ENCODE data around the gene ACOX3.

The ACOX3 gene

GRCh38 chr4:8365353-8365752 is 75.2 kb downstream of the ACOX3 start:
- no peaks in the 10 kb centered on the region for H3K27me3 ChIP-seq (ENCODE audit: control insufficient read depth in 1 of 2, insufficient read depth in 2 of 2, low read length in 2 of 2)
- H3K4me1 ChIP-seq (ENCODE audit: insufficient read depth, low read length), result no peaks in the 10 kb centered on the region
- H3K9me3 ChIP-seq (ENCODE audit: low read length), result no peaks in the 10 kb centered on the region
- peaks cover 18% of the 10 kb centered on the region for H3K36me3 ChIP-seq (ENCODE audit: insufficient read depth, low read length)
- H3K4me3 ChIP-seq (ENCODE audit: low read depth in 1 of 2, low read length in 2 of 2), result no peak overlapping the region
- no peak overlapping the region for H3K27ac ChIP-seq (ENCODE audit: low read depth, low read length)
- H3K9ac ChIP-seq (ENCODE audit: low read length), result no peak overlapping the region

- Histone ChIP-seq H3K4me3 (ENCODE audit: low read depth in 1 of 2, low read length in 2 of 2) (no peak overlapping the region), H3K9ac (ENCODE audit: low read length) (no peak overlapping the region), H3K27ac (ENCODE audit: low read depth, low read length) (no peak overlapping the region), H3K27me3 (ENCODE audit: control insufficient read depth in 1 of 2, insufficient read depth in 2 of 2, low read length in 2 of 2) (no peaks in the 10 kb centered on the region), H3K4me1 (ENCODE audit: insufficient read depth, low read length) (no peaks in the 10 kb centered on the region), H3K36me3 (ENCODE audit: insufficient read depth, low read length) (peaks cover 18% of the 10 kb centered on the region), H3K9me3 (ENCODE audit: low read length) (no peaks in the 10 kb centered on the region)
Measured at GRCh38 chr4:8364848-8365350, 75.6 kb downstream of the ACOX3 start.

GRCh38 chr4:8364141-8364540 is 76.4 kb downstream of the ACOX3 start:
- Histone ChIP-seq H3K9ac (ENCODE audit: low read length) (no peak overlapping the region), H3K9me3 (ENCODE audit: low read length) (no peaks in the 10 kb centered on the region), H3K36me3 (ENCODE audit: insufficient read depth, low read length) (peaks cover 18% of the 10 kb centered on the region), H3K27ac (ENCODE audit: low read depth, low read length) (no peak overlapping the region), H3K4me1 (ENCODE audit: insufficient read depth, low read length) (no peaks in the 10 kb centered on the region), H3K4me3 (ENCODE audit: low read depth in 1 of 2, low read length in 2 of 2) (no peak overlapping the region), H3K27me3 (ENCODE audit: control insufficient read depth in 1 of 2, insufficient read depth in 2 of 2, low read length in 2 of 2) (no peaks in the 10 kb centered on the region)

GRCh38 chr4:8362483-8362882 is 78.0 kb downstream of the ACOX3 start:
- peaks cover 18% of the 10 kb centered on the region for H3K36me3 ChIP-seq (ENCODE audit: insufficient read depth, low read length)
- no peak overlapping the region for H3K27ac ChIP-seq (ENCODE audit: low read depth, low read length)
- H3K27me3 ChIP-seq (ENCODE audit: control insufficient read depth in 1 of 2, insufficient read depth in 2 of 2, low read length in 2 of 2), result no peaks in the 10 kb centered on the region
- H3K9me3 ChIP-seq (ENCODE audit: low read length), result no peaks in the 10 kb centered on the region
- H3K4me1 ChIP-seq (ENCODE audit: insufficient read depth, low read length), result no peaks in the 10 kb centered on the region
- no peak overlapping the region for H3K9ac ChIP-seq (ENCODE audit: low read length)
- H3K4me3 ChIP-seq (ENCODE audit: low read depth in 1 of 2, low read length in 2 of 2), result no peak overlapping the region

- Histone ChIP-seq H3K27me3 (ENCODE audit: control insufficient read depth in 1 of 2, insufficient read depth in 2 of 2, low read length in 2 of 2) (no peaks in the 10 kb centered on the region), H3K4me1 (ENCODE audit: insufficient read depth, low read length) (peaks cover 19% of the 10 kb centered on the region), H3K27ac (ENCODE audit: low read depth, low read length) (no peak overlapping the region), H3K9ac (ENCODE audit: low read length) (no peak overlapping the region), H3K4me3 (ENCODE audit: low read depth in 1 of 2, low read length in 2 of 2) (no peak overlapping the region), H3K36me3 (ENCODE audit: insufficient read depth, low read length) (no peaks in the 10 kb centered on the region), H3K9me3 (ENCODE audit: low read length) (no peaks in the 10 kb centered on the region)
Measured at GRCh38 chr4:8359193-8359592, 81.3 kb downstream of the ACOX3 start.

- H3K27me3 ChIP-seq (ENCODE audit: control insufficient read depth in 1 of 2, insufficient read depth in 2 of 2, low read length in 2 of 2), result no peaks in the 10 kb centered on the region
- H3K4me1 ChIP-seq (ENCODE audit: insufficient read depth, low read length), result peaks cover 22% of the 10 kb centered on the region
- H3K27ac ChIP-seq (ENCODE audit: low read depth, low read length), result no peak overlapping the region
- H3K36me3 ChIP-seq (ENCODE audit: insufficient read depth, low read length), result no peaks in the 10 kb centered on the region
- no peak overlapping the region for H3K4me3 ChIP-seq (ENCODE audit: low read depth in 1 of 2, low read length in 2 of 2)
- no peaks in the 10 kb centered on the region for H3K9me3 ChIP-seq (ENCODE audit: low read length)
- H3K9ac ChIP-seq (ENCODE audit: low read length), result no peak overlapping the region
Measured at GRCh38 chr4:8356856-8357255, 83.7 kb downstream of the ACOX3 start.

- peaks cover 28% of the 10 kb centered on the region for H3K4me1 ChIP-seq (ENCODE audit: insufficient read depth, low read length)
Measured at GRCh38 chr4:8355864-8356565, 84.5 kb downstream of the ACOX3 start.

GRCh38 chr4:8355306-8355705 is 85.2 kb downstream of the ACOX3 start:
- no peak overlapping the region for H3K9ac ChIP-seq (ENCODE audit: low read length)
- H3K27ac ChIP-seq (ENCODE audit: low read depth, low read length), result no peak overlapping the region
- H3K36me3 ChIP-seq (ENCODE audit: insufficient read depth, low read length), result no peaks in the 10 kb centered on the region
- no peak overlapping the region for H3K4me3 ChIP-seq (ENCODE audit: low read depth in 1 of 2, low read length in 2 of 2)
- H3K27me3 ChIP-seq (ENCODE audit: control insufficient read depth in 1 of 2, insufficient read depth in 2 of 2, low read length in 2 of 2), result no peaks in the 10 kb centered on the region
- peaks cover 28% of the 10 kb centered on the region for H3K4me1 ChIP-seq (ENCODE audit: insufficient read depth, low read length)
- H3K9me3 ChIP-seq (ENCODE audit: low read length), result no peaks in the 10 kb centered on the region

More at GRCh38 chr4:8355864-8356565, 84.5 kb downstream of the ACOX3 start:
- no peaks in the 10 kb centered on the region for H3K27me3 ChIP-seq (ENCODE audit: control insufficient read depth in 1 of 2, insufficient read depth in 2 of 2, low read length in 2 of 2)
- H3K9ac ChIP-seq (ENCODE audit: low read length), result no peak overlapping the region
- H3K4me3 ChIP-seq (ENCODE audit: low read depth in 1 of 2, low read length in 2 of 2), result no peak overlapping the region
- no peak overlapping the region for H3K27ac ChIP-seq (ENCODE audit: low read depth, low read length)
- H3K36me3 ChIP-seq (ENCODE audit: insufficient read depth, low read length), result no peaks in the 10 kb centered on the region
- H3K9me3 ChIP-seq (ENCODE audit: low read length), result no peaks in the 10 kb centered on the region

- no peak overlapping the region for H3K4me3 ChIP-seq (ENCODE audit: low read depth in 1 of 2, low read length in 2 of 2)
- H3K4me1 ChIP-seq (ENCODE audit: insufficient read depth, low read length), result peaks cover 28% of the 10 kb centered on the region
- H3K9me3 ChIP-seq (ENCODE audit: low read length), result no peaks in the 10 kb centered on the region
- H3K36me3 ChIP-seq (ENCODE audit: insufficient read depth, low read length), result no peaks in the 10 kb centered on the region
- no peak overlapping the region for H3K9ac ChIP-seq (ENCODE audit: low read length)
- H3K27ac ChIP-seq (ENCODE audit: low read depth, low read length), result no peak overlapping the region
- no peaks in the 10 kb centered on the region for H3K27me3 ChIP-seq (ENCODE audit: control insufficient read depth in 1 of 2, insufficient read depth in 2 of 2, low read length in 2 of 2)
Measured at GRCh38 chr4:8353912-8354453, 86.5 kb downstream of the ACOX3 start.

GRCh38 chr4:8353158-8353669 is 87.3 kb downstream of the ACOX3 start:
- Histone ChIP-seq H3K4me3 (ENCODE audit: low read depth in 1 of 2, low read length in 2 of 2) (no peak overlapping the region), H3K27ac (ENCODE audit: low read depth, low read length) (no peak overlapping the region), H3K4me1 (ENCODE audit: insufficient read depth, low read length) (peaks cover 28% of the 10 kb centered on the region), H3K27me3 (ENCODE audit: control insufficient read depth in 1 of 2, insufficient read depth in 2 of 2, low read length in 2 of 2) (no peaks in the 10 kb centered on the region), H3K9me3 (ENCODE audit: low read length) (no peaks in the 10 kb centered on the region), H3K36me3 (ENCODE audit: insufficient read depth, low read length) (no peaks in the 10 kb centered on the region), H3K9ac (ENCODE audit: low read length) (no peak overlapping the region)

GRCh38 chr4:8352368-8353157 is 88.0 kb downstream of the ACOX3 start:
- Histone ChIP-seq H3K4me3 (ENCODE audit: low read depth in 1 of 2, low read length in 2 of 2) (no peak overlapping the region), H3K9ac (ENCODE audit: low read length) (no peak overlapping the region), H3K27ac (ENCODE audit: low read depth, low read length) (no peak overlapping the region), H3K9me3 (ENCODE audit: low read length) (no peaks in the 10 kb centered on the region), H3K27me3 (ENCODE audit: control insufficient read depth in 1 of 2, insufficient read depth in 2 of 2, low read length in 2 of 2) (no peaks in the 10 kb centered on the region), H3K36me3 (ENCODE audit: insufficient read depth, low read length) (no peaks in the 10 kb centered on the region), H3K4me1 (ENCODE audit: insufficient read depth, low read length) (peaks cover 28% of the 10 kb centered on the region)
